Measurements from ENCODE around the gene WNT8B. TPM values are rescaled to one million over a fixed set of nuclear protein-coding genes. Genes with fewer than 3 reads are reported as not detected.

The WNT8B gene
- total and polyA plus RNA-seq, 2 donors from 2014 or later = 0.60 TPM; not detected in 1

DNA sequence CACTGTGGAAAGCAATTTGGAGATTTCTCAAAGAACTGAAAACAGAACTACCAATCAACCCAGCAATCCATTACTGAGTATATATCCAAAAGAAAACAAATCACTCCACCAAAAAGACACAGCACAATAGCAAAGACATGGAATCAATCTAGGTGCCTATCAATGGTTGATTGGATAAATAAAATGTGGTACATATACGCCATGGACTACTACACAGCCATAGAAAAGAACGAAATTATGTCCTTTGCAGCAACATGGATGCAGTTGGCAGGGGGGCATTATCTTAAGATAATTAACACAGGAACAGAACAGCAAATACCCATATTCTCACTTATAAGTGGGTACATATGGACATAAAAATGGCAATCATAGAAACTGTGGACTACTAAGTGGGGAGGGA lies 35.4 kb upstream of the WNT8B start:
- H3K36me3 ChIP-seq (ENCODE audit: control insufficient read depth in 2 of 3, insufficient read depth in 3 of 3, low read length in 3 of 3) = no peaks in the 10 kb centered on the region
- no peak overlapping the region for H3K27ac ChIP-seq (ENCODE audit: low read depth in 2 of 2, low read length in 2 of 2)
- H3K9me3 ChIP-seq (ENCODE audit: control insufficient read depth in 2 of 3, insufficient read depth in 1 of 3, low read length in 3 of 3) = no peaks in the 10 kb centered on the region
- H3K4me1 ChIP-seq (ENCODE audit: control insufficient read depth in 2 of 3, insufficient read depth in 2 of 3, low read depth in 1 of 3, low read length in 3 of 3) = no peaks in the 10 kb centered on the region
- H3K9ac ChIP-seq (ENCODE audit: low read length in 3 of 3) = no peak overlapping the region
- H3K27me3 ChIP-seq (ENCODE audit: control insufficient read depth, insufficient read depth, low read length) = no peaks in the 10 kb centered on the region
- no peak overlapping the region for H3K4me3 ChIP-seq (ENCODE audit: low read length in 3 of 3)
- DNase-seq (no peak), FAIRE-seq (no peak)
- TF ChIP-seq, protein P1, sequence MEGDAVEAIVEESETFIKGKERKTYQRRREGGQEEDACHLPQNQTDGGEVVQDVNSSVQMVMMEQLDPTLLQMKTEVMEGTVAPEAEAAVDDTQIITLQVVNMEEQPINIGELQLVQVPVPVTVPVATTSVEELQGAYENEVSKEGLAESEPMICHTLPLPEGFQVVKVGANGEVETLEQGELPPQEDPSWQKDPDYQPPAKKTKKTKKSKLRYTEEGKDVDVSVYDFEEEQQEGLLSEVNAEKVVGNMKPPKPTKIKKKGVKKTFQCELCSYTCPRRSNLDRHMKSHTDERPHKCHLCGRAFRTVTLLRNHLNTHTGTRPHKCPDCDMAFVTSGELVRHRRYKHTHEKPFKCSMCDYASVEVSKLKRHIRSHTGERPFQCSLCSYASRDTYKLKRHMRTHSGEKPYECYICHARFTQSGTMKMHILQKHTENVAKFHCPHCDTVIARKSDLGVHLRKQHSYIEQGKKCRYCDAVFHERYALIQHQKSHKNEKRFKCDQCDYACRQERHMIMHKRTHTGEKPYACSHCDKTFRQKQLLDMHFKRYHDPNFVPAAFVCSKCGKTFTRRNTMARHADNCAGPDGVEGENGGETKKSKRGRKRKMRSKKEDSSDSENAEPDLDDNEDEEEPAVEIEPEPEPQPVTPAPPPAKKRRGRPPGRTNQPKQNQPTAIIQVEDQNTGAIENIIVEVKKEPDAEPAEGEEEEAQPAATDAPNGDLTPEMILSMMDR (IDR thresholded peaks at IDR 0.05; ENCODE audit: borderline replicate concordance, extremely low read depth, insufficient read depth) = no peak
- intact Hi-C loops (cut with DNase I) = no loop called here

DNA sequence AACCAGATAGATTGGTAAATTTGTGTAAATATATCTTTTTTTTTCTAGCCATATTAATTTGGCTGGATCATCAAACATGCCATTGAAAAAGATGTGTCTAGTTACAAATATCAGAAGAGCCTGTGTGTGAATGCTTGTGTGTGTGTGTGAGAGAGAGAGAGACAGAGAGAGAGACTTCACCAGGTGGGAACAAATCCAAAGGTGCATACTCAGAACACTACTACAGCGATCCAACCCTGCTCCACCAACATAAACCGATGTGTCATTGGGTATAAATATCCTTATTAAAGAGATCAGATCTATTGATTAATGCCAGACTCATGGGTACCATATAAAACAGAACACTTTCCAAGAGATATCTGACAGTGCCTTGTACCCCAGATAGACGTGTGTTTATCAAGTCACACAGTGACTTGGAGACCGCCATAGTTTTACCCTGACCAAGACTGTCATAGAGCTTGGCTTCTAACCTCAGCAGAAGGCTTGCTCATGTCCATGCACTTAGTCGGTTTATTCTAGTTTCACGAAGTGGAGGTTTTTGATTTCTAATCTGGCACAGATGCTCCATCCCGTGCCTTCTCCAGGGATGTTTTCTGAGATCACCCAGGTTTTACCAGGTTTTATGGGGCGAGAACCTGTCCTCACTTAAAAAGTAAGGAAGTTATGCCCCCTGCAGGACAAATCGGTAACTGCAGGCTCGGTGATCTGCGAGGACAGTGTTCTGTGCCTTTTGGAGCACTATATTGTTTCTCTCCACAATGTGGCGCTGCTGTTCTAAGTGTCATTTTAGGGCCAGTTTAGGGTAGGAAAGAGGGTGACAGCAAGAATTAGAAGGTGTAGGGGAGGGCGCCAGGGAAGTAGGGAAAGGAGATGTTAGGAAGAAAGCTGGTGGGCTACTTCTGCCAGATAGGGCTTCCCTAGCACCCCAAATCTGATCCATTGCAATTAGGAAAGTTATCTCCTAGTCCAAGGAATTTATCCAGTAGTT lies 29.3 kb upstream of the WNT8B start:
- H3K27ac ChIP-seq (ENCODE audit: low read depth in 2 of 2, low read length in 2 of 2) = no peak overlapping the region
- H3K4me1 ChIP-seq (ENCODE audit: control insufficient read depth in 2 of 3, insufficient read depth in 2 of 3, low read depth in 1 of 3, low read length in 3 of 3) = no peaks in the 10 kb centered on the region
- DNase-seq (peak; percentile 89 to 97 (median 95)), FAIRE-seq (peak; percentile 96)
- no peaks in the 10 kb centered on the region for H3K27me3 ChIP-seq (ENCODE audit: control insufficient read depth, insufficient read depth, low read length)
- intact Hi-C loops (cut with DNase I) = no loop called here
- no peaks in the 10 kb centered on the region for H3K9me3 ChIP-seq (ENCODE audit: control insufficient read depth in 2 of 3, insufficient read depth in 1 of 3, low read length in 3 of 3)
- TF ChIP-seq, protein P1 (IDR thresholded peaks at IDR 0.05; ENCODE audit: borderline replicate concordance, extremely low read depth, insufficient read depth) = peak; percentile 100
- H3K36me3 ChIP-seq (ENCODE audit: control insufficient read depth in 2 of 3, insufficient read depth in 3 of 3, low read length in 3 of 3) = no peaks in the 10 kb centered on the region
- H3K4me3 ChIP-seq (ENCODE audit: low read length in 3 of 3) = no peak overlapping the region
- no peak overlapping the region for H3K9ac ChIP-seq (ENCODE audit: low read length in 3 of 3)

GRCh38 chr10:100436255-100436654 lies 26.6 kb upstream of the WNT8B start:
- H3K9ac ChIP-seq (ENCODE audit: low read length in 3 of 3) = no peak overlapping the region
- no peaks in the 10 kb centered on the region for H3K9me3 ChIP-seq (ENCODE audit: control insufficient read depth in 2 of 3, insufficient read depth in 1 of 3, low read length in 3 of 3)

More at GRCh38 chr10:100436255-100436654, 26.6 kb upstream of the WNT8B start:
- Histone ChIP-seq H3K27me3 (ENCODE audit: control insufficient read depth, insufficient read depth, low read length) (no peaks in the 10 kb centered on the region), H3K36me3 (ENCODE audit: control insufficient read depth in 2 of 3, insufficient read depth in 3 of 3, low read length in 3 of 3) (no peaks in the 10 kb centered on the region), H3K4me3 (ENCODE audit: low read length in 3 of 3) (no peak overlapping the region), H3K4me1 (ENCODE audit: control insufficient read depth in 2 of 3, insufficient read depth in 2 of 3, low read depth in 1 of 3, low read length in 3 of 3) (no peaks in the 10 kb centered on the region), H3K27ac (ENCODE audit: low read depth in 2 of 2, low read length in 2 of 2) (no peak overlapping the region)
- intact Hi-C loops (cut with DNase I) = loop anchor here (5.0 kb wide), 1 partner anchor 99 kb away; no protein-coding TSS in a partner anchor
- TF ChIP-seq, protein P1 (IDR thresholded peaks at IDR 0.05; ENCODE audit: borderline replicate concordance, extremely low read depth, insufficient read depth) = no peak
- DNase-seq (no peak), FAIRE-seq (no peak)
